Left renal pelvis (tissue), 4 donors: ENCODE measurements around the gene CCAR1. TPM values are rescaled to one million over a fixed set of nuclear protein-coding genes. Genes with fewer than 3 reads are reported as not detected.
A peak's percentile ranks its signal among the peaks of the same experiment; 100 is the strongest.
"Not testable (repeated sequence)": the region's sequence is repeated elsewhere in the genome, so short reads cannot be mapped to it uniquely, and the experiment has no call there.

ENCODE experiments used
- DNase-seq, 4 donors: peaks; one replicate each; pipeline ENCODE4 v3.0.0-alpha.2; 2013; ENCODE audit warnings: low read depth in 4 of 4, low spot score in 3 of 4
- polyA plus RNA-seq, 4 donors: library from polyadenylated mRNA; unstranded; fragments of 120-200 nt; gene quantifications; one replicate each; pipeline ENCODE4 v1.2.1, GENCODE V29; 2013; ENCODE audit not compliant: insufficient read length in 4 of 4

Gene CCAR1
- 100 to 1,000 TPM in 3 of 4 donors, 10 to 100 TPM in 1; 98.3 to 199 (median 188) TPM for polyA plus RNA-seq

GRCh38 chr10:68720793-68721672 is at the start of gene CCAR1:
CCAR1 (plus strand) TSS chr10:68721239; CDS start chr10:68722505, 1,266 bp downstream.
- DNase-seq = peak; percentile 92 to 98 (median 96)

- DNase-seq = no peak
These were observed 36.6 kb upstream of the CCAR1 start for GRCh38 chr10:68684413-68684812.

GRCh38 chr10:68696018-68696417 is 25.0 kb upstream of the CCAR1 start:
- no peak for DNase-seq

GRCh38 chr10:68697106-68697505 is 23.9 kb upstream of the CCAR1 start:
- DNase-seq = no peak

GRCh38 chr10:68700197-68700596 is 20.8 kb upstream of the CCAR1 start:
- DNase-seq = no peak

- DNase-seq = no peak
These were observed 15.5 kb upstream of the CCAR1 start for GRCh38 chr10:68705548-68705947.

- DNase-seq = not testable (repeated sequence)
These were observed 12.1 kb upstream of the CCAR1 start for GRCh38 chr10:68708987-68709386.

- not testable (repeated sequence) for DNase-seq
These were observed 8.0 kb upstream of the CCAR1 start for GRCh38 chr10:68713065-68713464.

GRCh38 chr10:68717435-68717834 is 3.6 kb upstream of the CCAR1 start:
- DNase-seq = no peak

- DNase-seq = peak in 2 of 4 donors; percentile 8 to 22
These were observed 765 bp downstream of the CCAR1 start for GRCh38 chr10:68721673-68722335.

GRCh38 chr10:68725016-68725415 is 4.0 kb downstream of the CCAR1 start:
- DNase-seq = no peak

GRCh38 chr10:68727146-68727545 is 6.1 kb downstream of the CCAR1 start:
- DNase-seq = no peak

- DNase-seq = no peak
These were observed 11.6 kb downstream of the CCAR1 start for GRCh38 chr10:68732651-68733050.

GRCh38 chr10:68734349-68734748 is 13.3 kb downstream of the CCAR1 start:
- no peak for DNase-seq

- DNase-seq = no peak
These were observed 14.1 kb downstream of the CCAR1 start for GRCh38 chr10:68735119-68735518.

GRCh38 chr10:68735739-68736138 is 14.7 kb downstream of the CCAR1 start:
- not testable (repeated sequence) for DNase-seq

- DNase-seq = not testable (repeated sequence)
These were observed 19.6 kb downstream of the CCAR1 start for GRCh38 chr10:68740676-68741075.

- DNase-seq = no peak
These were observed 21.4 kb downstream of the CCAR1 start for GRCh38 chr10:68742397-68742796.

- no peak for DNase-seq
These were observed 31.8 kb downstream of the CCAR1 start for GRCh38 chr10:68752711-68753350.

GRCh38 chr10:68756246-68756645 is 35.2 kb downstream of the CCAR1 start:
- no peak for DNase-seq

GRCh38 chr10:68756766-68757165 is 35.7 kb downstream of the CCAR1 start:
- DNase-seq = no peak
